GM19099 (cell line): Measurements from ENCODE around the gene GAS1.

Experiments used
- POLR2A ChIP-seq: IDR thresholded peaks from 3 replicates; pipeline ENCODE4 v1.6.1; 2011; ENCODE audit warnings: low read depth; ENCODE audit not compliant: insufficient read length; ENCODE audit errors: extremely low read depth

The GAS1 gene

GRCh38 chr9:86947146-86948073 lies at the start of gene GAS1:
GAS1 (minus strand) TSS chr9:86947506; CDS start chr9:86946779, 727 bp downstream.
- TF ChIP-seq POLR2A = no peak

DNA sequence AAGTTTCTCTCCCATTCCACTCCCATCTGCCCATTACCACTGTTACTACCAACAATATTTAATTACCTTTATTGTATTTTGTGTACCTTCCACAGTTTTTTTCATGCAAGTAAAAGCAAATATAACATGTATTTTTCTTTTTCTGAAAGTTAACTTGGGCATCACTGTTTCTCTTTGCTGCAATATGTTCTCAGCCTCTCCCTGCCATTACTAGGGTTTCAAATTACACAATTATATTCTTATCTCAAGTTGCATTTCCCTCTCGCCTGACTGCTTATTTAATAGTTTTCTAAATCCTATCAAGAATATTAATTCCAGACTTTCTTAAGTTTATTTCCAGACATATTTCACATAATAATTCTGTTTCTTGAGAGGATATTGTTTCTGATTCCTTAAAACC lies 46.9 kb upstream of the GAS1 start:
- no peak for TF ChIP-seq POLR2A

DNA sequence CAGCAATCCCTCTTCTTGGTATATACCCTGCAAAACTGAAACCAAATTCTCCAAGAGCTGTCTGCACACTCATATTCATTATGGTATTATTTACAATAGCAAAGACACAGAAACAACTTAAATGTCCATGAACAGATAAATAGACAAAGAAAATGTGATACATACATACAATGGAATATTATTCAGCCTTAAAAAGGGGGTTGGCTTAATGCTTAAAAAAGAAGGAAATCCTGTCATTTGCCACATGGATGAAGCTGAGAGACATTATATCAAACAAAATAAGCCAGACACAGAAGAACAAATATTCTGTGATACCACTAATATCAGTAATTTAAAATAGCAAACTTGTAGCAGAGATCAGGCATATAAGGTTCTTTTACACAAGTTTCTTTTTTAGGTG lies 46.5 kb upstream of the GAS1 start:
- TF ChIP-seq POLR2A = no peak

GRCh38 chr9:86991077-86991476 lies 43.8 kb upstream of the GAS1 start:
- TF ChIP-seq POLR2A = no peak

- no peak for TF ChIP-seq POLR2A
These were observed 43.0 kb upstream of the GAS1 start for GRCh38 chr9:86990290-86990689.

DNA sequence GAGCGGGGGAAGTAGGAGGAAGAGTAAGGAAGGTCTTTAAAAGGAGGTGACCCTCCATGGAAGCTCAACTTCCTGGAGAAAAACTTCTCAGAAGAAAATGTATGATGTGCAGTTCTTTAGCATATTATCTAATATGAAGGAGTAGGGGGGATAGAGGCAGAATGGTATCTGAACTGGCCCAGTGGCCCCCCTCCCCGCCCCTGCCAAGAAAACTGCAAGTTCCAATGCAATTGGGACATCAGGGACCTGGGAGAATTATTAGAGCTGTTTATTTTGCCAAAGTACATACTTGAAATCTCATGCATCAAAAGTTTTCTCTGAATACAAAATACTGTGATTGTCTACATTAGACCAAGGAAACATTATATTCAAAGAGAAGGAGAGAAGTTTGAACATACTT lies 40.6 kb upstream of the GAS1 start:
- TF ChIP-seq POLR2A = no peak

DNA sequence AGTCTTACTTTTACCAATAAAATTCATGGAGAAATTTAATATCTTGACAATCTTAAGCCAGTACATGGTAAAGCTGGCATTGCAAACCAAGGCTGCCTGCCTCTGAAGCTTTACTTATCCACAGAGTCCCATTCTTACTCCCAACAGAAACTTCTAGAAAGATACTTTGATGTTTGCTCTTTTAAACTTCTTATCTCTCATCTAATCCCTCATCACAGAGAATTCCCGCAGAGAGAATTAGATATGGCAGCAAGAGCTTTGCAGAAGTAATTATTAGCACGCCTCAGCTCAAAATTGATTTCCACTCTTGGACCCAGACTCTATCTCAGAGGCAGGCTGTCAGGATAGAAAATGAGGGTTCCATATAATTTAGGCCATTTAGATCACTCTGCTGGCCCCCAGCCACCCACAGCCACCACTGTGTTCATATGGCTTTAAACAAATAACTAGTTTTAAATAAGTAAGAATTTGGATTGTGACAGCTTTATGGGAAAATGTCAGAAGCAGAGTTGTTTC lies 37.9 kb upstream of the GAS1 start:
- no peak for TF ChIP-seq POLR2A

DNA sequence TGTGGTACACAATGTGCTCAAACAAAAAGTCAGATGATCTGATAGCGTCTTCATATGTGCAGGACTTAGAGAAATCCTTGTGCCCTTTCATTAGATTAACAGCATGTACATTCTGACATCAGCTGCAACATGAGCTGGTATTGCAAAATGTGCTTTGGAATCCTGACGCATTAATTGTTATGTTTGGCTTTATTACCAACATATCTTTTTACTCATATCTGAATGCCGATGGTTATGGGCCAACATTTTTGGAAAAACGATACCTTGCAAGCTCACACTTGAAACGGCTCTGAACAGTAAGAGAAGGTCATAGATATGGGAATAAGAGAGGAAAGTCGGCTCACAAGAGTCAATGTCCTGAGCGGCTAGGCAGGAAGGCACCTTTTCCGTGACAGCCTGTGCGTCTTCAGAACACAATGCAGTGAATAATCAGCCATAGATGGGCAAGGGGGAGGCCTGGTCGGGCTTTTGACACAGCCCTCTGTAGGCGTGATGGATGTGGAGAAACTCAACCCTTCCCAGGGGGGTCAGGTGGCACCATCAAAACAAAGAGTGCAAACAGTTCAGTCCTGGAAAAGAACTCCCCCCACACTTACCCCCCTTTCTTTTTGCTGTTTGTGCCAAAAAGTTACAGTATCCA lies 36.4 kb upstream of the GAS1 start:
- no peak for TF ChIP-seq POLR2A

DNA sequence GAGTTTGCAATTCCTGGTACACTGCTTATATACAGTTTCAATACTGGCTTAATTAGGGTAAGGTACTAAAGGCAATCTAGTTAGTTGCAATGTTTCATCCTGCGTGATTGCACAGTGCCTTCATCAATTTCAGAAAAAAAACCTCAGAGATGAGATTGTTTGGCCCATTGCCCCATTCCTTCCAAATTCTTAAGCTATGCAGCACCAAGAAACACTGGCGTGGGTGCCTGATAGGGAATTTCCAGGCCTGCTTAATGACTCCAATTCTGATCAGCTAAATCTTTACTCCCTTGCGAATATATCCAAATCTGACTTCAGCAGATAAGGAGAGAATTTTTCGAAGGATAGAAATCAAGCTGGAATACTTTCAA lies 35.9 kb upstream of the GAS1 start:
- TF ChIP-seq POLR2A = no peak

DNA sequence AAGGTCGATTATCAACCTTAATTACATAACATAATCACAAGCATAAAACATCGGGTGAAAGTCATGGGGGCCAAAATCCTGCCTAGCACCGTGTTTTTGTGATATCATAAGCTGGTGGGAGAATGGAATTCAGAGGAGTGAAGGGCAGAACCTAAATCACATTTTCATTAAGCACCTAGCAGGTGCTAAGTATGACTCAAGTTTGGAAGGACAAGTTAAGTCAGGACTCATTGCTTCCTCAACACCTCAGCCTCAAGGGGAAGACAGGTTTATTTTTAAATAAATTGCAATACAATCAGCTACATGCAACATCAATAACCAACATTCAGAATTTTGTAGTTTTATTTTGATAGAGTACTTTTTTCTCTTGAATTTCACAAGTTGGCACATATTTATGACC lies 33.5 kb upstream of the GAS1 start:
- no peak for TF ChIP-seq POLR2A

GRCh38 chr9:86979657-86980056 lies 32.4 kb upstream of the GAS1 start:
- no peak for TF ChIP-seq POLR2A

GRCh38 chr9:86978922-86979474 lies 31.7 kb upstream of the GAS1 start:
- no peak for TF ChIP-seq POLR2A

DNA sequence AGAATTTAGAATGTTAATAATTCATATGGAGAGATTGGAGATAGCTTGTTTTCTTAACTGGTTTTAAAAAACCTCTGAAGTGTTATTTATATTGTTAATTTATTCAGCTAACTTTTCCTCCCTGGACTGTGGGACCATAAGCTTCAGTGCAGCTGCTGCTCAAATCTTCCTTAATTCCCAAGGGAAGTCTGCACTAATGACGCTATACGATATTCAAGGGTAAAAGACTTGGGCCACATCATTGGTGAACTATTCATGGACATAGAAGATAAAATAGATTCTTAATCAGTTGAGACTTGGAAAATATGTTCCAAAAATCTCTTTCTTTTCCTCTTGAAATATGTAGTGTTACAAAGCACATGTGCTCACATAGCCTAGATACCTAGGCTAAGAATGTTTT lies 31.1 kb upstream of the GAS1 start:
- no peak for TF ChIP-seq POLR2A

DNA sequence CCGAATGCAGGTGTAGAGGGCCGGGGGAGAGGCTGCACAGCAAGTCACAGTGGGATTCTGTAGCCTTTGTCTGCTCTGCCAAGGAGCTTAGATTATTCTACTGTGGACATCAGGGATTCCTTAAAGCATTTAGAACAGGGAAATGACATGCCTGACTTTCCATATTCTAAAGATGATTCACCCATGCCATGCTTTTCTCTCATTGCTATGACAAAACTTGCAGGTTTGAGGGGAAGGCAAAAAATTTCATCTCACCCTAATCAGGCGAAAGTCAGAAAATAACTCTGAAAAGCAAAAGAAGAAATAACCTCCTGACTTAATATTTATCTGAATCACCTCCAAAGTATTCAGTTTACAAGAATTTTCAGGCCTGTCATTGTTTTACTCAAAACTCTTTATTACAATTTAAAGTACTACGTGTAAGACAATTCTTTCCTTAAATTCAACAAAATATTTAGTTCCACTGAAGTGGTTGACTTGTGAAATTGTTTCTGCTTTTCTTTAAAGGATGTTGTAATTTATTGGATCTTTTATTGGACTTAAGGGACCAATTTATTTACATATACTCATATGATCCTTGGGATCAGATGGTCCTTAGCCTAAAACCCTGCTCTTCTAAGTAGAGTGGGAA lies 30.0 kb upstream of the GAS1 start:
- no peak for TF ChIP-seq POLR2A

DNA sequence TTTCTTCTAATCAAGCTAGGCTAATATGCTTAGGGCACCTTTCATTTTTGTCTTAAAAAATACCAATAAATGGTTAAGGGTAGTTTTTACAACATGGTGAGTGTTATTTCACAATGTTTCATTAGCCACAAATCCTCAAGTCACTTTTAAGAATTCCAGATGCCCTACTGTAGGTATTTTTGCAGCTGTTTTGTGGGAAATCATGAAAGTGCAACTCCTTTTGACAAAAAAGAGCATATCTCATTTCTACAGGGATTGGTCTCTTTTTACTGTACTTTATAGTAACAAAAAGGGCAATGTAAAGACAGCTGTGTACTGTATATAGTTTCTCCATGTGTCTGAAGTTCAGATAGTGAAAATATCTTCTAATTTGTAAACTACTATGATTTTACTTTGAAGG lies 28.3 kb upstream of the GAS1 start:
- no peak for TF ChIP-seq POLR2A
